ENCODE measurements around the gene ZIC2. TPM values are rescaled to one million over a fixed set of nuclear protein-coding genes. Genes with fewer than 3 reads are reported as not detected.
"Not testable (repeated sequence)": the region's sequence is repeated elsewhere in the genome, so short reads cannot be mapped to it uniquely, and the experiment has no call there.

Gene ZIC2
- total RNA-seq, 1 experiment from 2014 or later = 0.44 TPM

GRCh38 chr13:100014621-100015020 is 33.0 kb downstream of the ZIC2 start:
- peak; percentile 14 for DNase-seq (ENCODE audit: low read depth)

- DNase-seq (ENCODE audit: low read depth) = no peak
Observed at GRCh38 chr13:100019780-100020356, 38.3 kb downstream of the ZIC2 start.

GRCh38 chr13:100022798-100023197 is 41.2 kb downstream of the ZIC2 start:
- DNase-seq (ENCODE audit: low read depth) = peak; percentile 4

GRCh38 chr13:100024023-100024422 is 42.4 kb downstream of the ZIC2 start:
- DNase-seq (ENCODE audit: low read depth) = no peak

DNA sequence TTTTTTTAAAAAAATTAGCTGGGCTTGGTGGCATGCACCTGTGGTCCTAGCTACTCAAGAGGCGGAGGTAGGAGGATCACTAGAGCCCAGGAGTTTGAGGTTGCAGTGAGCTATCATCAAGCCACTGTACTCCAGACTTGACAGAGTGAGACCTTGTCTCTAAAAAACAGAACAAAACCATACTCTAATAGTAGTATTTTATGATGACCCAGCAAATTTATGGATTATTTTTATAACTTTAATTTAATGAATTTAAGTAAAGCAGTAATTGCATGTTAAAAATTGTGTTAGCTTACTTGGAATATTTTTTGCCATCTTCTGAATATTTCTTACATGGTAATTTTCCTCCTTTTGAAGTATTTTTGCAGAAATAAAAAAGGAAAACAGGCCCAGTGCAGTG is 48.3 kb downstream of the ZIC2 start:
- DNase-seq (ENCODE audit: low read depth) = no peak

DNA sequence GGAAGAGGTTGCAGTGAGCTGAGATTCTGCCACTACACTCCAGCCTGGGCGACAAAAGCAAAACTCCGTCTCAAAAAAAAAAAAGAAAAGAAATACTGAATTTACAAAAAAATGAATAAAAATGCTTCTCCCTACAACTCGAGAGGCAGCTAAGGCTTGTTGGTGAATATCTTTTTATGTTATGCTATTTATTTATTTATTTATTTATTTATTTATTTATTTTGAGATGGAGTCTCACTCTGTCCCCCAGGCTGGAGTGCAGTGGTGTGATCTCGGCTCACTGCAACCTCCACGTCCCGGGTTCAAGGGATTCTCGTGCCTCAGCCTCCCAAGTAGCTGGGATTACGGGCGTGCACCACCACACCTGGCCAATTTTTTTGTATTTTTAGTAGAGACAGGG is 51.1 kb downstream of the ZIC2 start:
- DNase-seq (ENCODE audit: low read depth) = not testable (repeated sequence)

- DNase-seq (ENCODE audit: low read depth) = no peak
Observed at GRCh38 chr13:100035936-100036335, 54.4 kb downstream of the ZIC2 start.

Other genes with a start within 250 kb of the ZIC2 start
- 0.07 TPM in 1 of 2 replicates, not detected in the other for gene ZIC5, start 10.0 kb upstream of the ZIC2 start, total RNA-seq (2014; rRNA removed; shearing (Covaris generic))
- gene PCCA, start 107.3 kb downstream of the ZIC2 start, total RNA-seq (2014; rRNA removed; shearing (Covaris generic)) = 10.0 and 10.6 TPM in 2 replicates